ENCODE results near the gene RASA4.
"Not testable (repeated sequence)": the region's sequence is repeated elsewhere in the genome, so short reads cannot be mapped to it uniquely, and the experiment has no call there.

RASA4 gene

GRCh38 chr7:102542083-102542482 lies 74.5 kb downstream of the RASA4 start:
- DNase-seq: not testable (repeated sequence)

- DNase-seq: not testable (repeated sequence)
Measured at GRCh38 chr7:102540604-102541003, 76.0 kb downstream of the RASA4 start.

- not testable (repeated sequence) for DNase-seq
Measured at GRCh38 chr7:102535062-102535615, 81.4 kb downstream of the RASA4 start.

GRCh38 chr7:102532127-102532526 lies 84.4 kb downstream of the RASA4 start:
- not testable (repeated sequence) for DNase-seq

GRCh38 chr7:102531583-102531982 lies 85.0 kb downstream of the RASA4 start:
- not testable (repeated sequence) for DNase-seq

- DNase-seq: not testable (repeated sequence)
Measured at GRCh38 chr7:102527822-102528793, 88.4 kb downstream of the RASA4 start.

GRCh38 chr7:102527182-102527581 lies 89.4 kb downstream of the RASA4 start:
- DNase-seq: not testable (repeated sequence)

- not testable (repeated sequence) for DNase-seq
Measured at GRCh38 chr7:102524803-102525202, 91.8 kb downstream of the RASA4 start.

All from NCI-H526 treated with DMSO at 0.1 percent for 48 hours (cell line).